ENCODE results near the gene PPP6R1. TPM values are rescaled to one million over a fixed set of nuclear protein-coding genes. Genes with fewer than 3 reads are reported as not detected.

The PPP6R1 gene
- total RNA-seq, 2 donors from 2014 or later, result 74.8 to 79.9 TPM

DNA sequence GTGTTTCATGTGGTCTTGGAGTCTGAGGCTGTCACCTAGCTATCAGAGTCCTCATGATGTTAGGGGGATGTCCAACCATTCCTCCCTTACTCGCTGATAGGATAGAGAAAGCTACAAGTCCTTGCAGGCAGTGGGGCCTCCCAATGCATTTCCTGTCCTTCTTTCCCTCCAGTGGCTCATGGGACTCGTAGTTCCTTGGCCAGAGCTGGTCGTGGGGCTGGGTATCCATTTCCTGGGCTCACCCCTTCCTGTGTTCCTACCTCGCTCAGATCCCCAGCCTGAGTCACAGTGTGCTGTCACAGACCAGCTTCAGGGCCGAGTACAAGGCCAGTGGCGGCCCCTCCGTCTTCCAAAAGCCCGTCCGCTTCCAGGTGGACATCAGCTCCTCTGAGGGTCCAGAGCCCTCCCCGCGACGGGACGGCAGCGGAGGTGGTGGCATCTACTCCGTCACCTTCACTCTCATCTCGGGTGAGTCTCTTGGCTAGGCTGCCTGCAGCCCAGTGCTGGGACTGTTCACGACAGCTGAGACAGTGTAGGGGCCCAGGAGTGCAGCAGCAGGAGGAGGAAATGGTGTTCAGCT, 47.3 kb upstream of the PPP6R1 start:
- H3K4me3 Mint-ChIP-seq, result no peak overlapping the region
- TF ChIP-seq CTCF (conservative IDR thresholded peaks at IDR 0.05), result no peak
- no peak overlapping the region for H3K4me3 ChIP-seq (ENCODE audit: low read length)
- H3K9me3 Mint-ChIP-seq, result no peaks in the 10 kb centered on the region
- H3K27ac ChIP-seq (ENCODE audit: low read depth, low read length), result no peak overlapping the region
- H3K27me3 ChIP-seq (ENCODE audit: control insufficient read depth, insufficient read depth, low read length, poor library complexity, severe bottlenecking), result no peaks in the 10 kb centered on the region
- H3K9me3 ChIP-seq (ENCODE audit: control insufficient read depth, low read length), result no peaks in the 10 kb centered on the region
- H3K36me3 Mint-ChIP-seq (ENCODE audit: low read depth), result peaks cover 67% of the 10 kb centered on the region
- H3K27ac Mint-ChIP-seq, result no peak overlapping the region
- peak; percentile 54 for DNase-seq
- H3K4me1 Mint-ChIP-seq, result peaks cover 9% of the 10 kb centered on the region
- H3K9ac ChIP-seq (ENCODE audit: extremely low read depth, low read length, poor library complexity, severe bottlenecking), result no peak overlapping the region
- WGBS, 2 experiments (ENCODE audit: insufficient coverage in 1 of 2, insufficient read length in 1 of 2), result 96 to 99% methylated on average over 8 to 17 of the region's 17 CpGs
- no peaks in the 10 kb centered on the region for H3K4me1 ChIP-seq (ENCODE audit: control insufficient read depth, insufficient read depth, low read length)
- peaks cover 82% of the 10 kb centered on the region for H3K36me3 ChIP-seq (ENCODE audit: control insufficient read depth, insufficient read depth, low read length)
- no peaks in the 10 kb centered on the region for H3K27me3 Mint-ChIP-seq (ENCODE audit: insufficient read depth)

DNA sequence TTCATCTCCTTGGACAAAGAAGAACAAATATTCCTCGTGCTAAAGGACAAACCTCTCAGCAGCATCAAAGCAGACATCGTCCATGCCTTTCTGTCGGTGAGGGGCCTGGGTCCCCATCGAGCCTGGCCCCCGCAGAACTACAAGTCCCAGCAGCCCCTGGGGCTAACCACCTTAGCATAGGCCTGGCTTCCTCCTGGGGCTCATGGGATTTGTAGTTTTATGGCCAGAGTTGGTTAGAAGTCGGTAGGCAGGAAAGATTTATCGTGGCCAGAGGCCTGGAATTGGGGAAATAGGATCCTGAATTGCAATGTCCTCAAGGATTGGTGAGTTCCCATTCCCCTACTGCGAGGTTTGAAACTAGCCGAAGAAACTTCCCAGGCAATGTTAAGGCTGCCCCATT, 46.7 kb upstream of the PPP6R1 start:
- H3K27ac ChIP-seq (ENCODE audit: low read depth, low read length), result no peak overlapping the region
- WGBS, 2 experiments (ENCODE audit: insufficient coverage in 1 of 2, insufficient read length in 1 of 2), result 89 to 94% methylated on average over 3 to 9 of the region's 9 CpGs
- Mint-ChIP-seq H3K36me3 (ENCODE audit: low read depth) (peaks cover 67% of the 10 kb centered on the region), H3K4me3 (no peak overlapping the region), H3K27ac (no peak overlapping the region), H3K4me1 (peaks cover 9% of the 10 kb centered on the region), H3K27me3 (ENCODE audit: insufficient read depth) (no peaks in the 10 kb centered on the region), H3K9me3 (no peaks in the 10 kb centered on the region)
- no peaks in the 10 kb centered on the region for H3K4me1 ChIP-seq (ENCODE audit: control insufficient read depth, insufficient read depth, low read length)
- no peak for TF ChIP-seq CTCF (conservative IDR thresholded peaks at IDR 0.05)
- no peak overlapping the region for H3K9ac ChIP-seq (ENCODE audit: extremely low read depth, low read length, poor library complexity, severe bottlenecking)
- no peaks in the 10 kb centered on the region for H3K27me3 ChIP-seq (ENCODE audit: control insufficient read depth, insufficient read depth, low read length, poor library complexity, severe bottlenecking)
- H3K36me3 ChIP-seq (ENCODE audit: control insufficient read depth, insufficient read depth, low read length), result peaks cover 84% of the 10 kb centered on the region
- H3K9me3 ChIP-seq (ENCODE audit: control insufficient read depth, low read length), result no peaks in the 10 kb centered on the region
- DNase-seq, result peak; percentile 79
- H3K4me3 ChIP-seq (ENCODE audit: low read length), result no peak overlapping the region

GRCh38 chr19:55304980-55305379, 46.2 kb upstream of the PPP6R1 start:
- Histone ChIP-seq H3K27me3 (ENCODE audit: control insufficient read depth, insufficient read depth, low read length, poor library complexity, severe bottlenecking) (no peaks in the 10 kb centered on the region), H3K9ac (ENCODE audit: extremely low read depth, low read length, poor library complexity, severe bottlenecking) (no peak overlapping the region), H3K27ac (ENCODE audit: low read depth, low read length) (no peak overlapping the region), H3K36me3 (ENCODE audit: control insufficient read depth, insufficient read depth, low read length) (peaks cover 80% of the 10 kb centered on the region), H3K9me3 (ENCODE audit: control insufficient read depth, low read length) (no peaks in the 10 kb centered on the region), H3K4me3 (ENCODE audit: low read length) (no peak overlapping the region), H3K4me1 (ENCODE audit: control insufficient read depth, insufficient read depth, low read length) (no peaks in the 10 kb centered on the region)
- Mint-ChIP-seq H3K4me1 (peaks cover 9% of the 10 kb centered on the region), H3K4me3 (no peak overlapping the region), H3K36me3 (ENCODE audit: low read depth) (peaks cover 65% of the 10 kb centered on the region), H3K27me3 (ENCODE audit: insufficient read depth) (no peaks in the 10 kb centered on the region), H3K9me3 (no peaks in the 10 kb centered on the region), H3K27ac (peak overlapping the region; percentile 58)
- no peak for TF ChIP-seq CTCF (conservative IDR thresholded peaks at IDR 0.05)
- DNase-seq, result peak; percentile 68
- 92 to 100% methylated on average over 3 to 14 of the region's 14 CpGs for WGBS, 2 experiments (ENCODE audit: insufficient coverage in 1 of 2, insufficient read length in 1 of 2)
